Activated CD8-positive, alpha-beta memory T cell treated with anti-CD3 and anti-CD28 coated beads, Interleukin-2, amount 50 U/mL, for 1 hour (primary cell): ENCODE measurements around the gene SEMA3D.

Experiments
- DNase-seq: peaks from one replicate; pipeline ENCODE4 v3.0.0-alpha.2; 2020; ENCODE audit errors: extremely low read depth

Gene SEMA3D

DNA sequence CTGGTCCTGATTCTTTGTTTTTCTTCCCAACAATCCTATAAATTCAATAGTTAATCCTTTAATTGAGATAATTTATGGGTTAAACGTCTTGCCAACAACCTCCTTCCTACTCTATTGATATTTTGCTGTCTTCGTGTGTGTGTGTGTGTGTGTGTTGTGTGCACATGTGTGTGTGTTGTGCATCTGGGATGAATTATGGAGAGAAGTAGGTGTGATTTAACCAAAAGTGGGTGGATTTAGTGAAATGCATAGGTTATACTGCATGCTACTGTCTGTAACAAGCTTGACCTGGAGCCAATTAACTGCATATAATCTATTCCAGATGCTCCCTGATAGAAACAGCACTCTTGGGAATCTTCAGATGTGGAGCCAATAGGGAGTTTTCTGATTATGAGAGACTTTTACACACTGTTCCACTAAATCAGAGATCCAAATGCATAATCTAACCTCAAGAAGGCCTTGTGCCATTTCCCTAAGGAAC lies 61.2 kb downstream of the SEMA3D start:
- no peak for DNase-seq

DNA sequence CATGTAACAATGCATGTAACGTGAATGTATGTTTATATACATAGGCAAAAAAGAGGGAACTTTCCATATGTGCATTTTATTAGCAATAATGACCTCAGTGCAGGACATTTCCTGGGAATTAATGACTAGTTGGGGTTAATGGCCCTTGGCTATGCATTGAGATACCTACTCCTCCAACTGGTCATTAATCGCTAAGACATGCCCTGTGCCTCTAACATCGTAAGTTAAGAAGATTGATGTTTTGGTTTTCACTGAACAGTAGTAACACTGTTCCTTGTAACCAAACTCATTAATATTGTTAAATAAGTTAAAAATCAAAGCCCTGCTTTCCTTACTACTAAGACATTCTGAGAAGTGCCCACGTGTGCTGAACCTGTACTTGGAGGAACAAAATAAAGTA lies 61.7 kb downstream of the SEMA3D start:
- DNase-seq, result no peak

DNA sequence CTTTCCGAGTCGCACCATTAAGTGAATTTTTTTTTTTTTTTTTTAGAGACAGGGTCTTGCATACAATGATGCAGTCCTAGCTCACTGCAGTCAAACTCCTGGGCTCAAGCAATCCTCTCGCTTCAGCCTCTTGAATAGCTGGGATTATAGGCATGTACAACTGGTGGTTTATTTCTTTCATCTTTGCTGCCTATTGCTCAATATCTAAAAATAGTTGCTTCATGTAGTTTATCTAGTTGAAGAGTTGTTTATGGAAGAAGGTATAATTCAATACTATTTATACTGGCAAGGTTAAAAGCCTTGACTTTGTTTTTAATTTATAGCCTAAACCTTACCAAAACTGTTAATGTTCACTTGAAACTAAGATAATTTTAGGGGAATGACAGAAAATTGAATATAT lies 66.9 kb downstream of the SEMA3D start:
- no peak for DNase-seq

DNA sequence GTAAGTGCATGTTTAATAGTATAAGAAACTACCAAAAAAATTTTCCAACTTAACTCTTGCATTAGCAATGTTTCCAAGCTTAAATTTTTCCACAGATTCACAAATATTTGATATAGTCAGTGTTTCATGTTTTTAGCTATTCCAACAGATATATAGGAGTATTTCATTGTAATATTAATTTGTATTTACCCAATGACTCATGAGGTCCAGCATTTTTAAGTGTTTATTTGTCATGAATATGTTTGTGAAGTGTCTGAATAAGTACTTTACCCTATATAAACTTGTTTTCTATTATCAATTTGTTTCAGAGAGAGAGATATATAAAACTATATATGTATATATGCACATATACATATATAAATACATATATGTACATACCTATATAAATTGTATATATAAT lies 71.0 kb downstream of the SEMA3D start:
- DNase-seq, result no peak

DNA sequence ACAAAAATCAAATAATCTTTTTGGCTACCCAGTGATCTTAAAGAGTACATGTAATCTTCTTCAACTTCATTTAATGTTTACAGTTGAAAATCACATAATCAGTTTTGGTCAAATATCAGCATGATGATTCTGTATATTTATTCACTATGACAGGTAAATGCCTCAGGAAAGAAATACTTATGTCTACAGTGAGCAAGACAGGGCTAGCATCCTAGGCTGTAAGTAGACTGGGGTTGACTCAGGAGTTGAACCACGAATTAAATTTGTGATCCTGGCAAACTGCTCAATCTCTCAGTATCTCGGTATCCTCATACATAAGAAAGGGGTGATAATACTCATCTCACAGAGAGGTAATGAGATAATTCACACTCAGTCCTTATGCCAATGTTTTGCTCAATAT lies 71.8 kb downstream of the SEMA3D start:
- no peak for DNase-seq

DNA sequence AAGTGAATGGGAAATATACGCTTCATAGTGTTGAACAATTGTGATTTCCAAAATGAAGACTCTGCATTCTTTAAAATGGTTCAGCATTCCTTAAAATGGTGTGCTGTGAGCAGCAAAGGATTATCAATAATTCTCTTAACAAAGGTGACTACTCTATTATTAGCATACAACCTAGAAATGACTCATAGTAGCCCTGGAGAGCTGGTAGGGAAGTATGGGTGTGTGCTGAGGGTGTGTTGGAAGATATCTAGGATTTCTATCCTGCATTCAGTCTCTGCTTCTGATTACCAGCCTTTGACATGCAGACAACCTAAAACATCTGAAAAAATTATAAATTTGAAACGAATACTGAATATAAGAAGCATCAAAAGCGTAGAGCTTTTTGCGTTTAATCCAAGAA lies 72.5 kb downstream of the SEMA3D start:
- DNase-seq, result no peak

DNA sequence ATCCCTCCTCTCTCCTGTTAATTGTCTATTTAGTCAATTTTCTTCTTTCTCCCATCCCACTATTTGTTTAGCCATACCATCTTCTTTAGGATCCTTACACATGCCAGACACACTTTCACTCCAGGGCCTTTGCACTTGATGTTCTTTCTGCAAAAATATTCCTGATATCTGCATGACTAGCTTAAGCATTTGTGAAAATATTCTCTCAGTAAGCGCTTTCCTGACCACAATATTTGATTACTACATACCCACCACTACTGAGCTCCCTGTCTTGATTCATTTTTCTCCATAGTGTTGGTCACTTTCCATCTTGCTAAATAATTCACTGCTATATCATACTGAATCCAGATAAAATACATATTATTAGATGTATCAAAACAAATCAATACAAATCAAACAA lies 75.1 kb downstream of the SEMA3D start:
- no peak for DNase-seq

DNA sequence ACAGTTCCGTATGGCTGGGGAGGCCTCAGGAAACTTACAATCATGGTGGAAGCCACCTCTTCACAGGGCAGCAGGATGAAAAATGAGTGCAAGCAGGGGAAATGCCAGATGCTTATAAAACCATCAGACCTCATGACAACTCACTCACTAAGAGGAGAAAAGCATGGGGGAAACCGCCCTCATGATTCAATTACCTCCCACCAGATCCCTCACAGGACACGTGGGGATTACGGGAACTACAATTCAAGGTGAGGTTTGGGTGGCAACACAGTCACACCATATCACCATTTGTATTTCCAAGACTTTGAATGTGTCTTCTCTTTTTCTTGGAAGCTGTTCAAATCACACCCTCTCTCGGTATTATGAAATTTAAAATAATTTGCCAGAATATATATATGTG lies 80.1 kb downstream of the SEMA3D start:
- no peak for DNase-seq

DNA sequence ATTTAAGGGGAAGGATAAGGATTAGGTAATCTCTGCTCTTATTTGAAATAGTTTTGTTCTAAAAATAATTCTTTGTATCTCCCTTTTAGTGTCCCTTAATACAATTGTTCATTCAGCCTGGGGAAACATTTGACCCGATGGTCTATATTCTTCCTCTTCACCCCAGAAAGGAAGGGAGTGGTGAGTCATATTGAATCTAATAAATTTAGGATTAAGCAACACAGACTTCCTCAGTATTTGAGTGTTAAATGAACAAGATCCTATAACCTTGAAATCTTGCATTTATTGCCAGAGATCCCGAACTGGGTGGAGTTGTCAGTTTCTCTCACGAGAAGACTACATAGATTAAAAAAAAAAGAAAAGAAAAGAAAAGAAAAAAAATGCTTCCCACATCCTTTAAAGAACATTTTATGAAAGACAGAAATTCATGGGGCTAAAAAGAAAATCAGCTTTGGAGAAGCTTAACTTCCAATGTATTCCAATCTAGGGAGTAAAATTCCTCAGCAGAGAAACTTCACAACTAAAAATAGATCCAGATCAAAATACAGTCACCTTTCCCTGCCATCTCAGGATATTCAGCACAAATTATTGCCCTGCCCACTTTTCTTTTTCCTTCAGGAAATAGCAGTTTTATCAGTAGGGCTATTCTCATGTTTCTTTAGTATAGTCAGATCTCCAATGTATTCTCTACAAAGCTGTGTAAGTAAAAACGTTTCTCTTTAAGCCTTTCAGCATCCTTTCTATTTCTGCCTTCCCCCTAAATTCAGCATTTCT lies 82.2 kb downstream of the SEMA3D start:
- DNase-seq, result no peak

DNA sequence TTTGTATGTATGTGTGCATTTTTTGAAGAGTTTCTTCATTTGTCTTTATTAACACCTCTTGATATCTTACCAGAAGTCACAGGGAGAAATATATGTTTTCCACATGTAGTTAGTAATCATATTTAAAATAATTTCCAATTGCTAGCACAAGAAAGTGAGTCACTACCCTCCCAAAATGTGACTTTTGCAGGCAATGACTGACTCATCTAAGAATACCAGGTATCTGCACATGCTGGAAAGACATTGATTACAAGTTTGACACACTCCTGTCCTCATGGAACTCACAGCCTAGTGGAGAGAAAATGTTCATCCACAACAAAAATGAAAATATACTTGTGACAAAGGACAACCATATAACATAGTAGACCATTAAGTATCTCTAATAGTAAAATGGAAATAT lies 82.9 kb downstream of the SEMA3D start:
- no peak for DNase-seq

DNA sequence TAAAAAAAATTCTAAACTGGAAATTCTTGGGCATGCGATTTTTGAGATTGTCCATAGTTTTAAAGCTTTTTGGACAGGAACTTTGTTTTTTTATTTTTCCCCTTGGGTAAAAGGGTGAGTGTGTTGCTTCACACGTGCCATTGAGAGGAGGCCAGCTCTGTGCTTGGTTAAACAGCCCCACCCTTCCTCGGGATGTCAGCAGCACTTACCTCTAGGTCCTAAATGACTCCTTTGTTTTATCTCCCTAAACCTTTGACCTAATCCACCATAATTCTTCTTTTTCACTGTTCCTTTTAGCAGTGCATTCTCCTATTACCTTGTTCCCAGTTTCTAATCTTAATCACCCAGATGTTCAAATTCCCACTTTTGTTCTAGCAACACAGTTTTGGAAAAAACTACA lies 83.5 kb downstream of the SEMA3D start:
- no peak for DNase-seq

DNA sequence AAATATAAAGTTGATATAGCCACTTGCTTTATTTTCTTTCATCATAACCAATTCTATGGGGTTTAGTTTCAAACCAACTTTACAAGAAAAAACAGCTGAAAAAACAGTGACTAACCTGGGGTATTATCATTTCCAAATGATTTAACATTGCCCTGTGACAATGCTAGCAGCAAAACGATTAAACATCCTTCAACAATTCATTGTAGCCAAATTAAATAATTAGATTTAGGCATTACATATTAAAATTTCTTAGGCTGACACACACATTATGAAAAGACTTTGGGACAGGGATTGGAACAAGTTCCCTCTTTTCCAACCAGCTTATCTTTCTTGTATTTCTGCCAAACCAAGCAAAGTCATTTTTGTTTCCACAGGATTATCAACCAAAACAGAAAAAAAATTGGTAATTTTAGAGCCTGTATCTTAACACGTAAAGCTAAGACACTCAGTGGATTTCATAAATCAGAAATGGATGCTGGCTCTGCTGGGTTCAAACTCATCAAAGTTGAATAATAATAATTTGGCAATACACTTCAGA lies 84.0 kb downstream of the SEMA3D start:
- no peak for DNase-seq

DNA sequence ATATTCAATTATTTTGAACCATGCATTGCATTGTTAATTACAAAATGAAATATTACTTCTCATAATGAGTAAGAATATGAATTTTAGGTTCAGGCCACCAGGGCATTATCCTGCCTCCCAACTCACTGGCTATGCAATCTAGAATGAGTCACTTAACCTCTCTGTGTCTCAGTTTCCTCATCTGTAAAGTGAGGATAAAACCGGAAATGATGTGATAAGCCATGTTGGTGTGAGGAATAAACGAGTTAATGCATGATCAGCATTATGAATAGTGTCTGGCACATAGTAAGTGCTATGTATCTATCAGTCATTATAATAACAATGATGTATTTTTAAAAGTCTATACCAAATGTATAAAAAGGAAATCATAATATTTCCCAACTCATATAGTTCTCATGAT lies 85.5 kb downstream of the SEMA3D start:
- DNase-seq, result no peak

DNA sequence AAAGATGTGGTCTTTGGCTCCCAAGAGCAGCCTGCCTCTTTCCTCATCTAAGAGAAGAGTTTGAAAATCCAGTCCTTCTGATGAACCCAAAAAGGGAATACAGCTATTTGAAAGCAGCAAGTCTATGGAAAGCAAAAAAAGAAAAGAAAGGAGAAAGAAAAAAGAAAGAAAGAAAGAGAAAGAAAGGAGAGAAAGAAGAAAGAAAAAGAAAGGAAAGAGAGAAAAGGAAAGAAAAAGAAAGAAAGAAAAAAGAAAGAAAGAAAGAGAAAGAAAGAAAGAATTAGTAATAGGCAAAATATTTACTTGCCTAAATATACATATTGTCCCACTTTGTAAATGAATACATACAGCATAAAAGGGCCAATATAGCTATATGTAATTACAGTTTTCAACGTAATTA lies 89.0 kb downstream of the SEMA3D start:
- no peak for DNase-seq

DNA sequence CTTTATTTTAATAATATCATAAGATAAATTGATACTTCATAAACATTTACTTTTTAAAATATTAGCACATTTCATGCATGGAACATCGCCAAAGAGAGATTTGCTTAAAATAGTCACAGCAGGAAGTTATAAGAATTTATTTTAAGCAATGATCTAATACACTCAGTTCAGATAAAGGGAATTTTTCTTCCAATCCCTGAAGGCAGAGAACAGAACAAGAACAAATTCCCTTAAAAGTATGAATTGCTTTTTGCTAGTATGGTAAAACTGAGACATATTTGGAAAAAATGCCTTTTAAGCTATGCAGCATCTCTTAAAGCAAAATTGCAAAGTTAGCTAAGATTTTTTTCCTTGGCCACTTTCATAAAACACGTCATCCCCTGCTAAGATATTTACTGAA lies 91.0 kb downstream of the SEMA3D start:
- DNase-seq, result no peak

DNA sequence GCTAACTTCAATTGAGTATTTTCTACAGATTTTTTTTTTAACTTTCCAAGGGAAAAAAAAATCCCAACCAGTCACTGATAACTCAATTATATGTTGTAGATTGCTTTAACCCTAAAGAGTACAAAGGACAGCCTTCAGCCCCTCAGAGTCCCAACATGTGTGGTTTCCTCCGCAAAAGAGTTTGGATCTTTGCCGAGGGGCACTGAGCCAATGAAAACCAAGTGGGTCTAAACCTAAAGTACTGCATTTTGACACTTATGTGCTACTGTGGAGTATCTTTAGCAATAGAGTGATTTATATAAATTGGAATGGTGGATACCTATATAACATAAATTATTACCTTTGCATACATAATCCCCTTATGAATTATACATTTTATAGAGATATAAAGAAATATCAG lies 91.5 kb downstream of the SEMA3D start:
- no peak for DNase-seq

DNA sequence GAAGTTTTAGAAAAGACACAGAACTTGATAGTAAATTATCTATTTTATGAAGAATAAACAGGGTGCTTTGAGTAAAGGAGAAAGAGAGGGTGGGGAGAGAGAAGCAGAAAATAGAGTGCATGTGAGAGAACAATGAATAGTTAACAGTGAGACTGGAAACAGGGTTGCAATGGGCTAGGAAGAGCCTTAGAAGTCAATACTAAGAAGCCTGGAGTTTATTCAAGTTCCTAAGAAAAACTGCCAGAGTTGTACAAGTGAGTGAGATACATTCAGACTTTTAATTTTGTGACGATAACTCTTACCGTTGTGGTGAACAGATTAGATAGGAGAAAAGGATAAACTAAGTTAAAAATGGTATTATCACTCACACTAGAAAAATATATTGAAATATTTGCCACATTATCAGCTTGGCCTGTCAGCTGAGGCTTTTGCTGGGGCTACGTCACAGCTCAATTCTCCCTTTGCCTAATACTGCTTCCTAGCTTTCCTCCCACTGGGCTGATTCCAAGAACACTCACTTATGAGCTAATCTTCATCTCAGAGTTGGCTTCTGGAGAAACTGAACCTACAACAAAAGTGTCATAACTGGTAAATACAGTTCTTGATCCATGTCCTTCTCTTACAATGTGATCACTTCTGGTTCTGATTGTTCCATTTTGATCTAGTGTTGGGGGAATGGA lies 92.7 kb downstream of the SEMA3D start:
- DNase-seq, result no peak

DNA sequence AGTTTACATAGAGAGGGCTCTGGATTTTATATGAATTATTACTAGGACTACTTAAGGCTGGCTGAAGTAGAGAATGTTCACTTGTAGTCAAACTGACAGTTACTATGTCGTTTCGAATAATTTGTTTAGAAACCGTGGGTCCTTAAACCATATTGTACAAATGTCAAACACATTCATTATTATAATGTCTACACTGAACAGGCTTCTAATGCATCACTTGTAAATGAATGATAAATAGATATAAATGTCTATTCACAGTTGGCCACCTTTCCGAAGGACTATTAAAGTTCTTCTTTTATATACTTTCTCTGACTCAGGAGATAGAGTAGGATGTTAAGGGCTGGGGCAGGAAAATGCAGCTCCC lies 95.3 kb downstream of the SEMA3D start:
- DNase-seq, result no peak

DNA sequence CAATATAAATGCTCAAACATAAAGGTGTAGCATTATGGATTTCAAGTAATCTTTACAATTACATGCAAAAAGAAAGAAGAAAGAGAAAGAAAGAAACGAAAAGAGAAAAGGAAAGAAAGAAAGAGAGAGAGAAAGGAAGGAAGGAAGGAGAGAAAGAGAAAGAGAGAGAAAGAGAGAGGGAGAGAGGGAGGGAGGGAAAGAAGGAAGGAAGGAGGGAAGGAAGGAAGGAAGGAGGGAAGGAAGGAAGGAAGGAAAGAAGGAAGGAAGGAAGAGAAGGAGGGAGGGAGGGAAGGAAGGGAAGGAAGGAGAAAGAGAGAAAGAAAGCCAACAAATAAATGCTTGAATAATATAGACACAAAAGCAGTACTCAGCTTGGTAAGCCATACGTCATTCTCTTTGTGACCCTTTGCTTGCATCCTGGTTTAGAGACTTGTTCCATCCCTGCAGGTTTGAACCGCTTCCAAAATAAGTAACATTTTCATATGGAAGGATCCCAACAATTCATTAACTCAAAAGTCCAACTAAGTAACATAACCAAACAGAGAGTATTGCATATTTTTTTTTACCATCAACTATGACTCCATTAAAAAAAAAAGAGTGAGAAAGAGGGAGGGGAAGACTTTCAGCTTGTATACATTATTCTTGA lies 95.8 kb downstream of the SEMA3D start:
- DNase-seq, result no peak

DNA sequence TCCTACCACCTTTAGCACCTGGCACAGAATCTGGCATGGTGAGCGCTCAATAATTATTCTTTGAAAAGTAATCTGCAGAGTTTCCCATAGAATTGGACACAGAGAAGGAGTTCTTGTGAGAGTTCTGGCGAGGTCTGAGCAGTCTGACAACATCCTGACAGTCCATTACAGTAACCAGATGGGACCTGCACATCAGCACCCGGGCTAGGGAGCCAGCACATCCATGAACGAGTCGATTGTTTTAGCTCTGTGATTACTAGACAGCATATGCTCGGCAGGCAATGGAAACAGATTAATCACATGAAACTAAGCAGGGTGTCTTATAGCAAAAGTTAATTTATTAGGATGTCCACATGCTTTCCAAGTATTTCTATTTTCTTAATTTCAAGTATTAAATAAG lies 96.7 kb downstream of the SEMA3D start:
- no peak for DNase-seq

DNA sequence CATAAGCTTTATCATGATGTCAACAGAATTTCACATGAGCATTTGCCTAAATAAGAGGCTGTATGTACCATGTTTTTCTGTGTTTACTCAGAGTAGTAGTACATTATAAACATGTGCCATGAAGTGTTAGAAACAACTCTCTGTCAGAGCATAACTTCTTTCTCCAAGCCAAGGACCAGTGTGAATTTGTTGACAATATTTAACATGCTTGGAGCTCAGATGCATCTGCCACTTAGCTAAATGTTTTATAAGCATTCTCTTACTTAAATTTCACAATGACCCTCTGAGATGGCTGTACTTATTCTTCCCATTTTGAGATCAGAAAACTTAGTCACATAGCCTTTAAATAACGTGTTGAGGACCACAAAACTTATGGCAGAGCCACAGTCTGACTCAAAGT lies 105.0 kb downstream of the SEMA3D start:
- no peak for DNase-seq

DNA sequence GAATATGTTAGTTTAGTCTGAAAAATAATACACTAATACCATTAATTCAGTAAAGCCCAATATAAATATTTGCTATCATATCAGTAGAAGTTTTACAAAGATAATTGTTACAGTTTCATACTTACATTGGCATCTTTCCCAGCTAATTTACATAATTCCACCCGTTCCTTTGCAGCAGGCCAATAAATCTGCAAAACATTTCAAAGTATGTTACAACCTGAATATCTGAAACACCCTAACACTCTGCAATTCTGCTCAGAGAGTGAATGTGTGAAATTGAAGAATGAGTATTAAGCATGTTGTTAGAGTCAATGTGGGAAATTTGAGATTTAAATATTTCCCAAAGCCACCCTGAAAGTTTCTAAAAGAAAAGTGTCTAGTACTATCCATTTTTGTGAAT lies 105.5 kb downstream of the SEMA3D start:
- no peak for DNase-seq

DNA sequence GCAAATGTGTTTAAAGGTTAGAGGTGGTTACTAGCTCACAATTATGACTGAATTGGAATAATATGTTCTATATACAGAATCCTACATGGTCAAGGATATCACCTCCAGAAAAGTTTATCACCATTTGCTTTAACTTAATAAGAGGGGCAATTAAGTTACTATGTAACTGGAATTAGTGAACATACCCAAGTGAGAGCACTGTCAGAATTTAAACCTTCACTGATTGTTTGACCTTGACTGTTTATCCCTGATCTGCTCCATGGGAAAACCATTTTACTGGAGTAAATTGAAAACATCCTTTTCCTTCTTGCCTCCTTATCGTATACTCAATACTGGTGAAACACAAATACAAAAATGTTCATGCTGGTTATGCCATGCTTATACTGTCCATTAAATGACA lies 107.4 kb downstream of the SEMA3D start:
- no peak for DNase-seq
